ENCODE results near the gene HOXD9.

HOXD9 gene

DNA sequence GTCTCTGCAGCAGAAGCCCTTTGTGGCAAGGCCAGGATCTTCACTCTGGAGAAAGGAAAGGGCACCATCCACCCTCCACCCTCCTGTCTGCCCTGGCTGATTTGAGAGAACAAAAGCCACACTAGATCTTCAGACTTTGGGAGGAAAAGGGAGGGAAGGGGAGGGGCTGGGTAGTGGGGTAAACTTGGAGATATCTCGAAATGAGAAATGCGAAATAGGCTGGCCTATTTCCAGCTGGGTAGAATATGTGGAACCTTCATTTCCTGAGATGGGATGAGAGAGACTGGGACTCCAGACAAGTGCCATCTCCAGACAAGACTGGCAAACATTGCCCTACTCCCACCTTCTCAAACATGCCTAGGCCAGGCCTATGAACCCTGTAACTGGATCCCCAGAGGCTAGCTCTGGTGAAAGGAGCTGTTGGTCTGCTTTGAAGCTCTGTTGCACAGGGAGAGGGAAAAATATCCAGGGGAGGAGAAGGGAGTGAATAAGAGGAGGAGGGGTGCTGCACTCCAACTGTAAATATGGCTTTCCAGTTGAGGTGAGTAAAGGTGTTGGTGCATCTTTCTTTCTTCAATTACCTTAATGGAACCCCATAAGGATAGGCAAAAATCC, 21.2 kb upstream of the HOXD9 start:
- TF ChIP-seq FOXP2 (optimal IDR thresholded peaks at IDR 0.05; ENCODE audit: borderline replicate concordance, extremely low read depth, extremely low read length, insufficient read depth) (no peak), TAF1 (IDR thresholded peaks at IDR 0.05; ENCODE audit: borderline replicate concordance, insufficient read depth, low read length) (no peak), REST (IDR thresholded peaks at IDR 0.05; ENCODE audit: insufficient read depth in 1 of 2, low read depth in 2 of 2, low read length in 2 of 2) (no peak), SIN3A (IDR thresholded peaks at IDR 0.05; ENCODE audit: borderline replicate concordance, insufficient read depth, low read length) (no peak), POLR2AphosphoS5 (IDR thresholded peaks at IDR 0.05; ENCODE audit: low read depth, low read length) (no peak)

DNA sequence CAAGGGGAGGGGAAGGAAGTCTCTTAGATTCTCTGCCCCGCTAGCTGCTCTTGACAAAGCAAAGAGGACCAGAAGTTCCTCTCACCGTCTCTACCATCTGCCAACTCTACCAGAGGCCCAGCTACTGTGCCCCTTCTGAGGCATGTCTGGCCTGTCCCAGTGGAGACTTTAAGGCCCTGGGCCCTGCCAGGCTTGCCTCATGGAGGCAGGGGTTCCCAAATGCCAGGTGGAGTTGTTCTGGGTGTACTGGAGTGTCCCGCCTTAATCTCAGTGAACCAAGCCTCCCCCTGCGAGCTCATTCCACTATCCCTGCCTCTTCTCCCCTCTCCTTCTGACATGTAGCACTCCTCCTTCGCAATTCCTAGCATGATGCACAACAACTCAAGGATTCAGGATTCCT, 20.7 kb upstream of the HOXD9 start:
- TF ChIP-seq TAF1 (IDR thresholded peaks at IDR 0.05; ENCODE audit: borderline replicate concordance, insufficient read depth, low read length) (no peak), REST (IDR thresholded peaks at IDR 0.05; ENCODE audit: insufficient read depth in 1 of 2, low read depth in 2 of 2, low read length in 2 of 2) (no peak), SIN3A (IDR thresholded peaks at IDR 0.05; ENCODE audit: borderline replicate concordance, insufficient read depth, low read length) (no peak)

- no peak for TF ChIP-seq REST (IDR thresholded peaks at IDR 0.05; ENCODE audit: insufficient read depth in 1 of 2, low read depth in 2 of 2, low read length in 2 of 2)
- TF ChIP-seq FOXP2 (optimal IDR thresholded peaks at IDR 0.05; ENCODE audit: borderline replicate concordance, extremely low read depth, extremely low read length, insufficient read depth): no peak
- TF ChIP-seq TAF1 (IDR thresholded peaks at IDR 0.05; ENCODE audit: borderline replicate concordance, insufficient read depth, low read length): no peak
- TF ChIP-seq POLR2AphosphoS5 (IDR thresholded peaks at IDR 0.05; ENCODE audit: low read depth, low read length): no peak
- no peak for TF ChIP-seq SIN3A (IDR thresholded peaks at IDR 0.05; ENCODE audit: borderline replicate concordance, insufficient read depth, low read length)
These were observed 20.1 kb upstream of the HOXD9 start for GRCh38 chr2:176102309-176102866.

DNA sequence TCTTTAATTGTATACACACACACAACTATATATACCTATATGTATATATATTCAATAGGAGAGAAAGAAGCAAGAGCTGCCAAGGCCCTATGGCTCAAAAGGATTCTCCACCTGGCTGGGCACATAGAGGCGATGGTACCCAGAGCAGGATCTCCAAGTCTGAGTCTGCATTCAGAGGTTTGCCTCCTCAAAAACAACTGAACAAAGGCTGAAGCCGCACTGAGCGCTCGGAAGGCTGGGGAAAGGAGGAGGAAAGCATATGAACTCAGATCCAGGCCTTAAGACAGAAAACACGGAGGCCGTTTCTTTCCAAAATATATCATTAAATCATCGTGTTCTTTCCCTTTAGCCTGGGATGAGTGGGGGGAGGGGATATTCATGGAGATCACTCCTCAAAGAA, 19.3 kb upstream of the HOXD9 start:
- TF ChIP-seq TAF1 (IDR thresholded peaks at IDR 0.05; ENCODE audit: borderline replicate concordance, insufficient read depth, low read length) (no peak), POLR2AphosphoS5 (IDR thresholded peaks at IDR 0.05; ENCODE audit: low read depth, low read length) (no peak)

GRCh38 chr2:176103742-176104315, 18.7 kb upstream of the HOXD9 start:
- TF ChIP-seq REST (IDR thresholded peaks at IDR 0.05; ENCODE audit: insufficient read depth in 1 of 2, low read depth in 2 of 2, low read length in 2 of 2) (no peak), TAF1 (IDR thresholded peaks at IDR 0.05; ENCODE audit: borderline replicate concordance, insufficient read depth, low read length) (no peak), POLR2AphosphoS5 (IDR thresholded peaks at IDR 0.05; ENCODE audit: low read depth, low read length) (no peak), SIN3A (IDR thresholded peaks at IDR 0.05; ENCODE audit: borderline replicate concordance, insufficient read depth, low read length) (no peak), FOXP2 (optimal IDR thresholded peaks at IDR 0.05; ENCODE audit: borderline replicate concordance, extremely low read depth, extremely low read length, insufficient read depth) (no peak)

All from PFSK-1 (cell line).